IMR-90 (cell line): ENCODE measurements around the gene CLSTN1. TPM values are rescaled to one million over a fixed set of nuclear protein-coding genes. Genes with fewer than 3 reads are reported as not detected.

ENCODE experiments used
- ATAC-seq: fragments of 200-7000 bp; cut with Tn5 transposase; 2 replicates; pipeline ENCODE4 v1.9.1; 2020; ENCODE audit warnings: low read depth, mild to moderate bottlenecking, moderate library complexity
- BruUV-seq: library from RNA; stranded (reverse); fragments of 400-500 nt; replicated peaks from 2 replicates; lab custom pipeline; 2021; lab: Mats Ljungman, UMichigan
- CTCF ChIA-PET: fragments of 300-600 bp; formaldehyde crosslinking; extraction: SDS; loops from one replicate; lab custom pipeline; 2021; ENCODE audit warnings: antibody characterized with exemption; lab: Yijun Ruan, JAX
- POLR2A ChIA-PET: fragments of 300-600 bp; sonication (Branson Sonifier 250); formaldehyde crosslinking; loops from one replicate; lab custom pipeline; 2022; ENCODE audit warnings: antibody characterized with exemption; ENCODE audit not compliant: unreplicated experiment; lab: Charles Lee
- DNase-seq: peaks from one replicate; pipeline ENCODE4 v3.0.0; 2013
- H2AFZ ChIP-seq: replicated peaks from 2 replicates; pipeline ENCODE3; 2013; ENCODE audit warnings: low read length, mild to moderate bottlenecking; ENCODE audit not compliant: poor library complexity
- H2AK5ac ChIP-seq: 2 replicates; pipeline ENCODE4 v1.6.1; 2013; ENCODE audit warnings: low read depth, low read length, inconsistent platforms
- H2AK9ac ChIP-seq: replicated peaks from 2 replicates; pipeline ENCODE3; 2013; ENCODE audit warnings: mild to moderate bottlenecking, low read depth, low read length, moderate library complexity; ENCODE audit not compliant: poor library complexity
- H2BK120ac ChIP-seq: 2 replicates; pipeline ENCODE4 v1.6.1; 2013; ENCODE audit warnings: low read depth, low read length, inconsistent platforms
- H2BK15ac ChIP-seq: 3 replicates; pipeline ENCODE4 v1.6.1; 2013; ENCODE audit warnings: low read depth, low read length, inconsistent platforms
- H2BK20ac ChIP-seq: 2 replicates; pipeline ENCODE4 v1.6.1; 2013; ENCODE audit warnings: low read depth, mild to moderate bottlenecking, inconsistent platforms, low read length, moderate library complexity
- H2BK5ac ChIP-seq: 2 replicates; pipeline ENCODE4 v1.6.1; 2013; ENCODE audit warnings: mild to moderate bottlenecking, low read depth, low read length, inconsistent platforms; ENCODE audit not compliant: poor library complexity, severe bottlenecking
- H3K14ac ChIP-seq: replicated peaks from 2 replicates; pipeline ENCODE4 v1.6.1; 2013; ENCODE audit warnings: low read depth, low read length, inconsistent platforms
- H3K18ac ChIP-seq: 2 replicates; pipeline ENCODE4 v1.6.1; 2013; ENCODE audit warnings: low read depth, low read length, control low read depth
- H3K23ac ChIP-seq: 2 replicates; pipeline ENCODE4 v1.6.1; 2013; ENCODE audit warnings: low read depth, low read length, inconsistent platforms
- H3K27ac ChIP-seq: 2 replicates; pipeline ENCODE4 v1.5.1; 2013; ENCODE audit warnings: mild to moderate bottlenecking, control low read depth, low read length; ENCODE audit not compliant: insufficient read depth
- H3K27me3 ChIP-seq: 2 replicates; pipeline ENCODE4 v1.6.1; 2013; ENCODE audit warnings: low read length; ENCODE audit not compliant: control insufficient read depth, insufficient read depth
- H3K36me3 ChIP-seq: 2 replicates; pipeline ENCODE4 v1.6.1; 2013; ENCODE audit warnings: low read length, mixed read lengths; ENCODE audit not compliant: control insufficient read depth, insufficient read depth
- H3K4ac ChIP-seq: 2 replicates; pipeline ENCODE4 v1.6.1; 2013; ENCODE audit warnings: low read depth, low read length, inconsistent platforms
- H3K4me1 ChIP-seq: 2 replicates; pipeline ENCODE4 v1.6.1; 2013; ENCODE audit warnings: low read length, mixed read lengths; ENCODE audit not compliant: control insufficient read depth, insufficient read depth
- H3K4me2 ChIP-seq: 2 replicates; pipeline ENCODE4 v1.6.1; 2013; ENCODE audit warnings: low read depth, mild to moderate bottlenecking, control low read depth, low read length, moderate library complexity
- H3K4me3 ChIP-seq: 2 replicates; pipeline ENCODE4 v1.5.1; 2013; ENCODE audit warnings: low read depth, mild to moderate bottlenecking, control low read depth, low read length, moderate library complexity; ENCODE audit not compliant: insufficient read depth
- H3K56ac ChIP-seq: 2 replicates; pipeline ENCODE4 v1.6.1; 2013; ENCODE audit warnings: low read length, inconsistent platforms; ENCODE audit not compliant: insufficient read depth; ENCODE audit errors: extremely low read depth
- H3K79me1 ChIP-seq, 2 experiments: 2 replicates each; pipeline ENCODE4 v1.6.1; 2013; ENCODE audit warnings: low read length in 2 of 2, inconsistent platforms in 1 of 2, low read depth in 1 of 2
- H3K9ac ChIP-seq: 2 replicates; pipeline ENCODE4 v1.6.1; 2013; ENCODE audit warnings: low read depth, low read length, control low read depth
- H3K9me1 ChIP-seq: 2 replicates; pipeline ENCODE4 v1.6.1; 2013; ENCODE audit warnings: low read length, inconsistent platforms; ENCODE audit not compliant: insufficient read depth
- H3K9me3 ChIP-seq: 2 replicates; pipeline ENCODE4 v1.6.1; 2013; ENCODE audit warnings: low read length; ENCODE audit not compliant: control insufficient read depth, insufficient read depth
- H4K20me1 ChIP-seq: 2 replicates; pipeline ENCODE4 v1.6.1; 2013; ENCODE audit warnings: low read length, inconsistent platforms; ENCODE audit not compliant: insufficient read depth
- H4K5ac ChIP-seq: 2 replicates; pipeline ENCODE4 v1.6.1; 2013; ENCODE audit warnings: mild to moderate bottlenecking, low read depth, low read length, control low read depth
- H4K8ac ChIP-seq, 2 experiments: 2 replicates each; pipeline ENCODE4 v1.6.1; 2013; ENCODE audit warnings: low read depth in 2 of 2, low read length in 2 of 2, control low read depth in 1 of 2, inconsistent platforms in 1 of 2
- H4K91ac ChIP-seq: 2 replicates; pipeline ENCODE4 v1.6.1; 2013; ENCODE audit warnings: low read depth, low read length, inconsistent platforms; ENCODE audit not compliant: insufficient read depth
- BHLHE40 ChIP-seq: fragments of 150-350 bp; IDR thresholded peaks from 2 replicates; pipeline ENCODE4 v1.6.1; 2016; ENCODE audit warnings: mild to moderate bottlenecking, low read depth, low read length
- MAZ ChIP-seq: IDR thresholded peaks from 2 replicates; pipeline ENCODE4 v1.6.1; 2012; ENCODE audit warnings: low read depth, mild to moderate bottlenecking, low read length, improper control_type of control experiment, moderate library complexity, borderline replicate concordance
- MXI1 ChIP-seq: IDR thresholded peaks from 2 replicates; pipeline ENCODE4 v1.6.1; 2012; ENCODE audit warnings: low read depth, mild to moderate bottlenecking, low read length, moderate library complexity, borderline replicate concordance
- NFE2L2 ChIP-seq: fragments of 150-350 bp; IDR thresholded peaks from 2 replicates; pipeline ENCODE4 v1.6.1; 2016; ENCODE audit warnings: low read depth, mild to moderate bottlenecking, low read length
- POLR2A ChIP-seq: IDR thresholded peaks from 2 replicates; pipeline ENCODE4 v1.6.1; 2012; ENCODE audit warnings: mild to moderate bottlenecking, low read depth, low read length
- RFX5 ChIP-seq: IDR thresholded peaks from 2 replicates; pipeline ENCODE4 v1.8.0; 2012; ENCODE audit warnings: low read depth, mild to moderate bottlenecking, low read length, moderate library complexity
- SMC3 ChIP-seq: fragments of 150-350 bp; IDR thresholded peaks from 2 replicates; pipeline ENCODE4 v1.6.1; 2016; ENCODE audit warnings: low read depth, mild to moderate bottlenecking, antibody characterized with exemption, low read length, moderate library complexity
- WGBS, 2 experiments: methylation state at CpG; one replicate each; pipeline versions ENCODE4 v1.1.5 to v1.1.7; 2013; ENCODE audit warnings: missing lambda C conversion rate in 2 of 2; ENCODE audit not compliant: insufficient read length in 1 of 2; ENCODE audit errors: extremely low coverage in 2 of 2; 5-methylcytosine and 5-hydroxymethylcytosine counted together
- dilution Hi-C: fragments of 300-500 bp; cut with HindIII; formaldehyde crosslinking; loops from one replicate; pipeline ENCODE4 v1.14.3; 2018; ENCODE audit warnings: low sequenced_read_pairs; ENCODE audit not compliant: unreplicated experiment
- in situ Hi-C: fragments of 300-500 bp; cut with MboI; formaldehyde crosslinking; loops from 3 replicates; pipeline ENCODE4 v1.14.3; 2019; ENCODE audit warnings: low sequenced_read_pairs, inconsistent platforms, mixed read lengths
- intact Hi-C: fragments of 100-400 bp; cut with micrococcal nuclease; formaldehyde crosslinking; loops from 2 replicates; pipeline ENCODE4 v1.10.0; 2022
- polyA plus RNA-seq, 3 experiments: library from polyadenylated mRNA; depleted of rRNA; stranded (reverse); fragments of >200 nt; gene quantifications; 2 replicates each; pipeline ENCODE4 v1.2.3, GENCODE V29; 2012; ENCODE audit warnings: low replicate concordance in 1 of 3
- total RNA-seq: library from RNA; depleted of rRNA; stranded (reverse); fragments of >200 nt; gene quantifications from 2 replicates; pipeline ENCODE4 v1.2.3, GENCODE V29; 2012
- TF ChIP-seq, protein P1 (sequence below): conservative IDR thresholded peaks from 2 replicates; pipeline ENCODE4 v1.5.1; 2012; ENCODE audit warnings: mild to moderate bottlenecking, low read depth, low read length, improper control_type of control experiment

Gene CLSTN1
- total and polyA plus RNA-seq, 2 of the 4 experiments (the other 2 are of a cell fraction), result 30.1 to 72.2 TPM

DNA sequence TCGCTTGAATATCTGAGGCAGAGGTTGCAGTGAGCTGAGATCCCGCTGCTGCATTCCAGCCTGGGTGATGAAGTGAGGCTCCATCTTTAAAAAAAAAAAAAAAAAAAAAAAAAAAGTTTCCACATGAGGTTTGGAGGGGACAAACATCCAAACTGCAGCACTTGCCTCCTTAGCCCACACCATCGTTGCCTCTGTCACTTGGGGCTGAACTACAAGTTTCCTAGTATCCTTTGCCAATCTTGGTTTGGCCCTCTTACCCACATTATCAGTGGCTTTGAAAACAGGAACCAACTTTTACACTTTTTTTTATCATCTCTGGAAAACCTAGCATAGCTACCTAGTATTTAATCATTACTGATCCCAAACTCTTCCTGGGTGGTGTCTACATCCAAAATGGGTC lies 59.2 kb downstream of the CLSTN1 start:
- H2AFZ ChIP-seq, result no peak overlapping the region
- H3K4me2 ChIP-seq, result no peak overlapping the region
- H3K27ac ChIP-seq, result no peak overlapping the region
- no peak overlapping the region for H2BK15ac ChIP-seq
- H4K5ac ChIP-seq, result no peak overlapping the region
- no peak overlapping the region for H2AK5ac ChIP-seq
- H3K36me3 ChIP-seq, result peaks cover 5% of the 10 kb centered on the region; the same call in 1 of the 2 replicates
- ATAC-seq (no peak), DNase-seq (no peak)
- H4K20me1 ChIP-seq, result peaks cover 61% of the 10 kb centered on the region
- ChIA-PET CTCF (no interaction called here), POLR2A (no interaction called here)
- peaks cover 9% of the 10 kb centered on the region for H3K4me1 ChIP-seq
- H2BK20ac ChIP-seq, result no peak overlapping the region
- dilution Hi-C loops, result no loop called here
- H3K14ac ChIP-seq, result no peak overlapping the region
- H3K56ac ChIP-seq, result no peak overlapping the region
- intact Hi-C loops, result no loop called here
- WGBS, 2 experiments, result no CpG with 5 or more reads among the region's 3 CpGs
- H2BK5ac ChIP-seq, result no peak overlapping the region
- no peak overlapping the region for H3K4ac ChIP-seq
- in situ Hi-C loops, result no loop called here
- no peaks in the 10 kb centered on the region for H3K9me3 ChIP-seq
- H3K18ac ChIP-seq, result no peak overlapping the region
- H2BK120ac ChIP-seq, result no peak overlapping the region
- H3K27me3 ChIP-seq, result no peaks in the 10 kb centered on the region
- no peak overlapping the region; the same call in 1 of the 2 replicates for H3K23ac ChIP-seq
- H3K9me1 ChIP-seq, result peaks cover 14% of the 10 kb centered on the region
- H3K9ac ChIP-seq, result no peak overlapping the region
- H4K91ac ChIP-seq, result no peak overlapping the region
- no peak overlapping the region for H3K4me3 ChIP-seq
- no peak overlapping the region for H4K8ac ChIP-seq
- peaks cover 23 to 68% of the 10 kb centered on the region in 2 experiments for H3K79me1 ChIP-seq
- H2AK9ac ChIP-seq, result no peak overlapping the region
- TF ChIP-seq BHLHE40 (no peak), NFE2L2 (no peak), RFX5 (no peak), SMC3 (no peak), POLR2A (no peak), MAZ (no peak), MXI1 (no peak)
- TF ChIP-seq, protein P1, sequence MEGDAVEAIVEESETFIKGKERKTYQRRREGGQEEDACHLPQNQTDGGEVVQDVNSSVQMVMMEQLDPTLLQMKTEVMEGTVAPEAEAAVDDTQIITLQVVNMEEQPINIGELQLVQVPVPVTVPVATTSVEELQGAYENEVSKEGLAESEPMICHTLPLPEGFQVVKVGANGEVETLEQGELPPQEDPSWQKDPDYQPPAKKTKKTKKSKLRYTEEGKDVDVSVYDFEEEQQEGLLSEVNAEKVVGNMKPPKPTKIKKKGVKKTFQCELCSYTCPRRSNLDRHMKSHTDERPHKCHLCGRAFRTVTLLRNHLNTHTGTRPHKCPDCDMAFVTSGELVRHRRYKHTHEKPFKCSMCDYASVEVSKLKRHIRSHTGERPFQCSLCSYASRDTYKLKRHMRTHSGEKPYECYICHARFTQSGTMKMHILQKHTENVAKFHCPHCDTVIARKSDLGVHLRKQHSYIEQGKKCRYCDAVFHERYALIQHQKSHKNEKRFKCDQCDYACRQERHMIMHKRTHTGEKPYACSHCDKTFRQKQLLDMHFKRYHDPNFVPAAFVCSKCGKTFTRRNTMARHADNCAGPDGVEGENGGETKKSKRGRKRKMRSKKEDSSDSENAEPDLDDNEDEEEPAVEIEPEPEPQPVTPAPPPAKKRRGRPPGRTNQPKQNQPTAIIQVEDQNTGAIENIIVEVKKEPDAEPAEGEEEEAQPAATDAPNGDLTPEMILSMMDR, result no peak
- BruUV-seq, result no TSS peak
